Trophoblast cell (in vitro differentiated cells and primary cell): ENCODE measurements around the gene PODXL.

Experiments used
- DNase-seq, 2 donors: peaks; one replicate each; pipeline ENCODE4 v3.0.0-alpha.2; 2016
- H2AFZ ChIP-seq: 2 replicates; pipeline ENCODE4 v1.6.1; 2013; ENCODE audit warnings: low read length, moderate library complexity, mild to moderate bottlenecking; ENCODE audit not compliant: insufficient read depth, poor library complexity
- H2AK5ac ChIP-seq: 2 replicates; pipeline ENCODE4 v1.6.1; 2013; ENCODE audit warnings: mild to moderate bottlenecking, low read length
- H2BK120ac ChIP-seq: 2 replicates; pipeline ENCODE4 v1.6.1; 2013; ENCODE audit warnings: low read length, mild to moderate bottlenecking, moderate library complexity; ENCODE audit not compliant: insufficient read depth, poor library complexity
- H2BK12ac ChIP-seq: 2 replicates; pipeline ENCODE4 v1.6.1; 2013; ENCODE audit warnings: mild to moderate bottlenecking, low read length, moderate library complexity
- H2BK5ac ChIP-seq: 2 replicates; pipeline ENCODE4 v1.6.1; 2013; ENCODE audit warnings: low read length, low read depth, moderate library complexity, mild to moderate bottlenecking; ENCODE audit not compliant: poor library complexity
- H3K14ac ChIP-seq: 2 replicates; pipeline ENCODE4 v1.6.1; 2013; ENCODE audit warnings: mild to moderate bottlenecking, low read length
- H3K18ac ChIP-seq: 2 replicates; pipeline ENCODE4 v1.6.1; 2013; ENCODE audit warnings: mild to moderate bottlenecking, low read length
- H3K23ac ChIP-seq: 2 replicates; pipeline ENCODE4 v1.6.1; 2013; ENCODE audit warnings: low read length
- H3K27ac ChIP-seq: 2 replicates; pipeline ENCODE4 v1.5.1; 2013; ENCODE audit warnings: low read depth, mild to moderate bottlenecking, inconsistent platforms, low read length, moderate library complexity
- H3K27me3 ChIP-seq: 2 replicates; pipeline ENCODE4 v1.6.1; 2013; ENCODE audit warnings: inconsistent platforms, mild to moderate bottlenecking, low read length, moderate library complexity; ENCODE audit not compliant: insufficient read depth
- H3K36me3 ChIP-seq, 2 experiments: 1 replicate in 1 of 2; 2 replicates in 1 of 2; pipeline ENCODE4 v1.6.1; 2013; ENCODE audit warnings: low read length in 2 of 2, mild to moderate bottlenecking in 2 of 2, moderate library complexity in 1 of 2; ENCODE audit not compliant: insufficient read depth in 2 of 2, control insufficient read depth in 1 of 2
- H3K4ac ChIP-seq: 2 replicates; pipeline ENCODE4 v1.6.1; 2013; ENCODE audit warnings: low read depth, mild to moderate bottlenecking, low read length, moderate library complexity
- H3K4me1 ChIP-seq, 2 experiments: 1 replicate in 1 of 2; 2 replicates in 1 of 2; pipeline ENCODE4 v1.6.1; 2013; ENCODE audit warnings: low read length in 2 of 2, mild to moderate bottlenecking in 2 of 2, moderate library complexity in 1 of 2; ENCODE audit not compliant: insufficient read depth in 2 of 2, control insufficient read depth in 1 of 2
- H3K4me2 ChIP-seq: 2 replicates; pipeline ENCODE4 v1.6.1; 2013; ENCODE audit warnings: inconsistent platforms, mild to moderate bottlenecking, low read length, moderate library complexity
- H3K4me3 ChIP-seq: 2 replicates; pipeline ENCODE4 v1.5.1; 2013; ENCODE audit warnings: mild to moderate bottlenecking, low read depth, low read length, inconsistent platforms
- H3K79me1 ChIP-seq: one replicate; pipeline ENCODE4 v1.6.1; 2013; ENCODE audit warnings: low read length
- H3K79me2 ChIP-seq: 2 replicates; pipeline ENCODE4 v1.6.1; 2013; ENCODE audit warnings: low read length, mild to moderate bottlenecking; ENCODE audit not compliant: control insufficient read depth, insufficient read depth, poor library complexity
- H3K9ac ChIP-seq: 2 replicates; pipeline ENCODE4 v1.6.1; 2013; ENCODE audit warnings: mild to moderate bottlenecking, low read length
- H3K9me3 ChIP-seq: 2 replicates; pipeline ENCODE4 v1.6.1; 2013; ENCODE audit warnings: low read depth, mild to moderate bottlenecking, control low read depth, inconsistent platforms, low read length; ENCODE audit not compliant: insufficient read depth
- H4K12ac ChIP-seq: 2 replicates; pipeline ENCODE4 v1.6.1; 2013; ENCODE audit warnings: low read depth, mild to moderate bottlenecking, low read length, moderate library complexity
- H4K8ac ChIP-seq: 2 replicates; pipeline ENCODE4 v1.6.1; 2013; ENCODE audit warnings: low read depth, mild to moderate bottlenecking, low read length, moderate library complexity
- H4K91ac ChIP-seq: one replicate; pipeline ENCODE4 v1.6.1; 2013; ENCODE audit warnings: low read depth, mild to moderate bottlenecking, low read length, moderate library complexity
- WGBS: extraction: QIAGEN DNeasy Blood & Tissue Kit; methylation state at CpG from one replicate; pipeline ENCODE4 v1.1.7; 2013; ENCODE audit warnings: missing lambda C conversion rate; ENCODE audit not compliant: insufficient read length, insufficient coverage; ENCODE audit errors: extremely low coverage; 5-methylcytosine and 5-hydroxymethylcytosine counted together

PODXL gene

GRCh38 chr7:131574741-131575140, 18.3 kb upstream of the PODXL start:
- Histone ChIP-seq H3K9ac (no peak overlapping the region), H3K4me2 (no peak overlapping the region), H4K12ac (no peak overlapping the region), H3K4me3 (no peak overlapping the region), H3K18ac (no peak overlapping the region), H3K23ac (no peak overlapping the region), H4K91ac (no peak overlapping the region), H2AK5ac (no peak overlapping the region), H3K36me3 (no peaks in the 10 kb centered on the region), H3K4me1 (no peaks in the 10 kb centered on the region), H3K14ac (no peak overlapping the region), H3K27ac (no peak overlapping the region), H3K27me3 (no peaks in the 10 kb centered on the region), H3K9me3 (no peaks in the 10 kb centered on the region), H3K79me2 (no peaks in the 10 kb centered on the region), H2BK5ac (no peak overlapping the region), H2AFZ (no peak overlapping the region), H3K79me1 (no peaks in the 10 kb centered on the region), H4K8ac (no peak overlapping the region), H3K4ac (no peak overlapping the region), H2BK12ac (no peak overlapping the region), H2BK120ac (no peak overlapping the region)
- DNase-seq = no peak
- WGBS = no CpG with 5 or more reads among the region's 6 CpGs

GRCh38 chr7:131570401-131570800, 14.0 kb upstream of the PODXL start:
- Histone ChIP-seq H3K4ac (no peak overlapping the region), H3K4me2 (no peak overlapping the region), H2AFZ (no peak overlapping the region), H2BK120ac (no peak overlapping the region), H3K4me1 (no peaks in the 10 kb centered on the region), H3K36me3 (no peaks in the 10 kb centered on the region), H3K79me1 (no peaks in the 10 kb centered on the region), H3K27ac (no peak overlapping the region), H2AK5ac (no peak overlapping the region), H3K14ac (no peak overlapping the region), H3K9me3 (no peaks in the 10 kb centered on the region), H4K8ac (no peak overlapping the region), H3K23ac (no peak overlapping the region), H2BK12ac (no peak overlapping the region), H3K18ac (no peak overlapping the region), H3K79me2 (no peaks in the 10 kb centered on the region), H4K91ac (no peak overlapping the region), H2BK5ac (no peak overlapping the region), H3K4me3 (no peak overlapping the region), H3K9ac (no peak overlapping the region), H4K12ac (no peak overlapping the region), H3K27me3 (no peaks in the 10 kb centered on the region)
- WGBS = no CpG with 5 or more reads among the region's 5 CpGs
- DNase-seq = no peak

- Histone ChIP-seq H2BK120ac (no peak overlapping the region), H3K79me1 (no peaks in the 10 kb centered on the region), H2AFZ (no peak overlapping the region), H4K8ac (no peak overlapping the region), H3K18ac (no peak overlapping the region), H3K23ac (no peak overlapping the region), H2BK12ac (no peak overlapping the region), H3K4me2 (no peak overlapping the region), H4K91ac (no peak overlapping the region), H3K36me3 (no peaks in the 10 kb centered on the region), H3K79me2 (no peaks in the 10 kb centered on the region), H2BK5ac (no peak overlapping the region), H3K4me1 (no peaks in the 10 kb centered on the region), H2AK5ac (no peak overlapping the region), H4K12ac (no peak overlapping the region), H3K4me3 (no peak overlapping the region), H3K14ac (no peak overlapping the region), H3K9ac (no peak overlapping the region), H3K27ac (no peak overlapping the region), H3K4ac (no peak overlapping the region), H3K27me3 (no peaks in the 10 kb centered on the region), H3K9me3 (no peaks in the 10 kb centered on the region)
- no peak for DNase-seq
- WGBS = no CpG with 5 or more reads among the region's 10 CpGs
Observed at GRCh38 chr7:131568970-131569369, 12.5 kb upstream of the PODXL start.

- Histone ChIP-seq H3K27me3 (no peaks in the 10 kb centered on the region), H3K4me1 (no peaks in the 10 kb centered on the region), H3K79me1 (no peaks in the 10 kb centered on the region), H4K91ac (no peak overlapping the region), H3K36me3 (no peaks in the 10 kb centered on the region), H3K9me3 (no peaks in the 10 kb centered on the region), H2BK5ac (no peak overlapping the region), H3K4me3 (no peak overlapping the region), H2AK5ac (no peak overlapping the region), H3K18ac (no peak overlapping the region), H3K4ac (no peak overlapping the region), H3K4me2 (no peak overlapping the region), H2BK12ac (no peak overlapping the region), H4K12ac (no peak overlapping the region), H2AFZ (no peak overlapping the region), H2BK120ac (no peak overlapping the region), H3K27ac (no peak overlapping the region), H3K23ac (no peak overlapping the region), H3K79me2 (no peaks in the 10 kb centered on the region), H3K9ac (no peak overlapping the region), H3K14ac (no peak overlapping the region), H4K8ac (no peak overlapping the region)
- DNase-seq = no peak
- no CpG with 5 or more reads among the region's 6 CpGs for WGBS
Observed at GRCh38 chr7:131568510-131568909, 12.1 kb upstream of the PODXL start.
